Hematopoietic multipotent progenitor cell treated with erythropoietin and hydrocortisone succinate and interleukin-3 and kit ligand, for 17 days (in vitro differentiated cells): ENCODE measurements around the gene SLC29A4.

Experiments used
- DNase-seq: peaks from one replicate; pipeline ENCODE4 v3.0.0-alpha.2; 2015; ENCODE audit warnings: low spot score

The SLC29A4 gene

GRCh38 chr7:5352440-5353010 lies 69.8 kb downstream of the SLC29A4 start:
- no peak for DNase-seq

- no peak for DNase-seq
Measured at GRCh38 chr7:5354460-5355232, 71.9 kb downstream of the SLC29A4 start.
